LNCaP clone FGC (cell line): Measurements from ENCODE around the gene RPL22L1.
"Not testable (repeated sequence)": the region's sequence is repeated elsewhere in the genome, so short reads cannot be mapped to it uniquely, and the experiment has no call there.

Experiments used
- DNase-seq: peaks from one replicate; pipeline ENCODE4 v3.0.0-alpha.2; 2011; ENCODE audit warnings: low read depth
- H3K4me3 ChIP-seq: 2 replicates; pipeline ENCODE4 v1.5.1; 2011; ENCODE audit warnings: mild to moderate bottlenecking, low read depth, low read length, control low read depth
- CTCF ChIP-seq: IDR thresholded peaks from 2 replicates; pipeline ENCODE4 v1.5.1; 2012; ENCODE audit warnings: mild to moderate bottlenecking; ENCODE audit not compliant: control insufficient read depth, insufficient read depth; ENCODE audit errors: extremely low read depth

Gene RPL22L1

GRCh38 chr3:170826047-170826446 lies 43.9 kb downstream of the RPL22L1 start:
- no peak for DNase-seq
- no peak overlapping the region for H3K4me3 ChIP-seq
- TF ChIP-seq CTCF: no peak

DNA sequence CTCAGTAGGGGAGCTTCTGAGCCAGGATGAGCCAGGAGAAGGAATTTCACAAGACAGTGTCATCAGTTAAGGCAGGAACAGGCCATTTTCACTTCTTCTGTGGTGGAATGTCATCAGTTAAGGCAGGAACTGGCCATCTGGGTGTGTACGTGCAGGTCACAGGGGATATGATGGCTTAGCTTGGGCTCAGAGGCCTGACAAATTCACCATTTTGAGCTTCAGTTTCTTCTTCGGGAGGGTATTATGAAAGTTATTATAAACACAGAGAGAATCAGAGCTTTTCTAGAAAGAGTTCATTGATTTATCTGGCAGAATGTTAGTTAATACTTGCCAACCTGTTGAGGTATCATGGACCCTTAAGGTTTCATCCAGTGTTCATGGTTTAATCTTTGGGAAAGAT lies 46.4 kb downstream of the RPL22L1 start:
- DNase-seq, H3K4me3 ChIP-seq: not testable (repeated sequence)

DNA sequence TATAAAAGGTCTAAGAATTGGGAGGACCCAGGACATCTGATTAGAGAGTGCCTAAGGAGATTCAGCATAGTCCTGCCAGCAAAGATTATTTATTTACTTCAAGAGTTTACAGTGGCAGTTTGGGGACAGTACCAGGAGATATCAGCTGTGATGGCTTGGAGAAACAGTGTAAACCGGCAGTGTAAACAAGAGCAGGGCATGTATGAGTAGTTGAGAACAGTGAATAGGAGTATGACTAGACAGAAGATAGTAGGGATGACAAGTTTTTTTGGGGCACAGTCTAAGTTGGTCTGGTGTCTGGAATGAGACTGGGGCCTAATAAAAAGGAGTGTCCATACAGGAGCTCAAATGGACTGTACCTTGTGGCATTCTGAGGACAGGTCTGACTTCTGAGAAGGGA lies 51.7 kb downstream of the RPL22L1 start:
- not testable (repeated sequence) for DNase-seq, H3K4me3 ChIP-seq

DNA sequence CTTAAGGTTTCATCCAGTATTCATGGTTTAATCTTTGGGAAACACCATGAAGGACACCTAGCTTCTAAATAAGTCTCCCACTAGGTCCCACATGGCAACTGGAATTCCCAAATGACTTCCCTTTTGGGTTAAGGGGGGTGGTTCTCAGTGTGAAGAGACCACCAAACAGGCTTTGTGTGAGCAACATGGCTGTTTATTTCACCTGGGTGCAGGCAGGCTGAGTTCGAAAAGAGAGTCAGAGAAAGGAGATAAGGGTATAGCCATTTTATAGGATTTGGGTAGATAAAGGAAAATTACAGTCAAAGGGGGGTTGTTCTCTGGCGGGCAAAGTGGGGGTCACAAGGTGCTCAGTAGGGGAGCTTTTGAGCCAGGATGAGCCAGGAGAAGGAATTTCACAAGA lies 52.5 kb downstream of the RPL22L1 start:
- not testable (repeated sequence) for DNase-seq, H3K4me3 ChIP-seq

GRCh38 chr3:170816841-170817240 lies 53.2 kb downstream of the RPL22L1 start:
- no peak for TF ChIP-seq CTCF

GRCh38 chr3:170816341-170816740 lies 53.7 kb downstream of the RPL22L1 start:
- DNase-seq: no peak
- no peak overlapping the region for H3K4me3 ChIP-seq
- no peak for TF ChIP-seq CTCF

More at GRCh38 chr3:170816841-170817240, 53.2 kb downstream of the RPL22L1 start:
- no peak for DNase-seq
- H3K4me3 ChIP-seq: no peak overlapping the region

DNA sequence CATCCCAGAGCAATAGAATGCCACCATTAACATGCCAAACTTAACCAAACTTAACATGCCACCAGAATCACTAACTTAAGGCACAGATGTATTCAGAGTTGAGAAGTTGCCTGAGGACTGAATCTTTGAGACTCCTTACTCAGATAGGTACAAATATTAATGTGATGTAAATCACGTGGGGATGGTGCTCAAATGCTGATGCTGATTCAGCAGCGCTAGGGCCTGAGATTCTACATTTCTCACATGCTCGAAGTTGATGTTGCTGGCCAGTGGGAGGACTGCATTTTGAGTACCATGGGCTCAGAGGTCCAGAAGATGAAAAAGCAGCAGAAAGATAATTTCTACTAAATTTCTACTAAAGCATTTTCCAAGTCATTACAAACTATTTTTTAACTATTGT lies 54.1 kb downstream of the RPL22L1 start:
- H3K4me3 ChIP-seq: no peak overlapping the region
- TF ChIP-seq CTCF: no peak
- DNase-seq: no peak

- TF ChIP-seq CTCF: no peak
- peak; percentile 67 for DNase-seq
- H3K4me3 ChIP-seq: no peak overlapping the region
Observed at GRCh38 chr3:170815340-170815739, 54.7 kb downstream of the RPL22L1 start.
